ENCODE measurements around the gene HOMER1.

- TF ChIP-seq SP1 (CRISPR knock-in tag; IDR thresholded peaks at IDR 0.05), result no peak
- no peak for TF ChIP-seq CHAMP1 (IDR thresholded peaks at IDR 0.05)
- TF ChIP-seq, protein P1, sequence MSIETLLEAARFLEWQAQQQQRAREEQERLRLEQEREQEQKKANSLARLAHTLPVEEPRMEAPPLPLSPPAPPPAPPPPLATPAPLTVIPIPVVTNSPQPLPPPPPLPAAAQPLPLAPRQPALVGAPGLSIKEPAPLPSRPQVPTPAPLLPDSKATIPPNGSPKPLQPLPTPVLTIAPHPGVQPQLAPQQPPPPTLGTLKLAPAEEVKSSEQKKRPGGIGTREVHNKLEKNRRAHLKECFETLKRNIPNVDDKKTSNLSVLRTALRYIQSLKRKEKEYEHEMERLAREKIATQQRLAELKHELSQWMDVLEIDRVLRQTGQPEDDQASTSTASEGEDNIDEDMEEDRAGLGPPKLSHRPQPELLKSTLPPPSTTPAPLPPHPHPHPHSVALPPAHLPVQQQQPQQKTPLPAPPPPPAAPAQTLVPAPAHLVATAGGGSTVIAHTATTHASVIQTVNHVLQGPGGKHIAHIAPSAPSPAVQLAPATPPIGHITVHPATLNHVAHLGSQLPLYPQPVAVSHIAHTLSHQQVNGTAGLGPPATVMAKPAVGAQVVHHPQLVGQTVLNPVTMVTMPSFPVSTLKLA (conservative IDR thresholded peaks at IDR 0.05), result no peak
- no peak for TF ChIP-seq MAFK (IDR thresholded peaks at IDR 0.05; ENCODE audit: low read length)
- no peak for TF ChIP-seq CTCF (IDR thresholded peaks at IDR 0.05 in 2 of 3, conservative IDR thresholded peaks at IDR 0.05 in 1 of 3; ENCODE audit: insufficient read depth in 2 of 3, low read depth in 1 of 3, low read length in 3 of 3)
- TF ChIP-seq ZNF165 (CRISPR knock-in tag; IDR thresholded peaks at IDR 0.05; ENCODE audit: borderline replicate concordance), result no peak
- no peak for TF ChIP-seq PHB (CRISPR knock-in tag; IDR thresholded peaks at IDR 0.05)
- no peak for TF ChIP-seq CBFA2T2 (conservative IDR thresholded peaks at IDR 0.05)
- TF ChIP-seq, protein P2, sequence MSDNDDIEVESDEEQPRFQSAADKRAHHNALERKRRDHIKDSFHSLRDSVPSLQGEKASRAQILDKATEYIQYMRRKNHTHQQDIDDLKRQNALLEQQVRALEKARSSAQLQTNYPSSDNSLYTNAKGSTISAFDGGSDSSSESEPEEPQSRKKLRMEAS (CRISPR knock-in tag; IDR thresholded peaks at IDR 0.05), result no peak
- no peak for TF ChIP-seq ZNF239 (CRISPR knock-in tag; IDR thresholded peaks at IDR 0.05)
- no peak for TF ChIP-seq ZNF384 (IDR thresholded peaks at IDR 0.05; ENCODE audit: low read depth, low read length)
- TF ChIP-seq PCBP1 (IDR thresholded peaks at IDR 0.05; ENCODE audit: low read depth, low read length, poor library complexity, severe bottlenecking), result no peak
Observed at GRCh38 chr5:79417495-79417894, 96.4 kb downstream of the HOMER1 start.
